Spleen (tissue), 11 donors: ENCODE measurements around the gene WWTR1. TPM values are rescaled to one million over a fixed set of nuclear protein-coding genes. Genes with fewer than 3 reads are reported as not detected.

Experiments used
- DNase-seq: peaks from one replicate; pipeline ENCODE4 v3.0.0-alpha.2; 2020
- H3K27ac ChIP-seq, 8 donors: fragments of 200-600 bp; sonication (generic) in 7 of 8; 1 replicate in 4 of 8; 2 replicates in 4 of 8; pipeline versions ENCODE4 v1.5.0 to v1.8.0; 2016 to 2021; ENCODE audit warnings: inconsistent platforms in 4 of 8, mild to moderate bottlenecking in 4 of 8, moderate library complexity in 1 of 8
- H3K27me3 ChIP-seq, 7 donors: fragments of 200-600 bp; sonication (generic) in 6 of 7; replicated peaks in 1 of 7; 1 replicate in 4 of 7; 2 replicates in 3 of 7; pipeline versions ENCODE4 v1.5.0 to v1.8.0; 2016 to 2021; ENCODE audit warnings: inconsistent platforms in 3 of 7, mild to moderate bottlenecking in 1 of 7
- H3K36me3 ChIP-seq, 6 donors: fragments of 200-600 bp; sonication (generic) in 5 of 6; 1 replicate in 4 of 6; 2 replicates in 2 of 6; pipeline versions ENCODE4 v1.5.0 to v1.8.0; 2016 to 2021; ENCODE audit warnings: inconsistent platforms in 2 of 6
- H3K4me1 ChIP-seq, 6 donors: fragments of 200-600 bp; sonication (generic) in 5 of 6; 1 replicate in 3 of 6; 2 replicates in 3 of 6; pipeline versions ENCODE4 v1.5.0 to v1.8.0; 2016 to 2021; ENCODE audit warnings: inconsistent platforms in 3 of 6
- H3K4me3 ChIP-seq, 8 donors: fragments of 200-600 bp; sonication (generic) in 7 of 8; 1 replicate in 4 of 8; 2 replicates in 4 of 8; pipeline versions ENCODE4 v1.5.0 to v1.8.0; 2016 to 2021; ENCODE audit warnings: inconsistent platforms in 4 of 8, mild to moderate bottlenecking in 4 of 8, moderate library complexity in 2 of 8
- H3K9me3 ChIP-seq, 8 donors: fragments of 200-600 bp; sonication (generic) in 7 of 8; 1 replicate in 4 of 8; 2 replicates in 4 of 8; pipeline versions ENCODE4 v1.5.0 to v1.8.0; 2016 to 2021; ENCODE audit warnings: inconsistent platforms in 4 of 8
- POLR2A ChIP-seq, 3 donors: fragments of 450-650 bp; IDR thresholded peaks; one replicate each; pipeline ENCODE4 v1.5.1; 2017; ENCODE audit warnings: antibody characterized with exemption in 3 of 3, mild to moderate bottlenecking in 1 of 3
- POLR2AphosphoS5 ChIP-seq, 3 donors: sonication (generic); formaldehyde crosslinking; IDR thresholded peaks; one replicate each; pipeline ENCODE4 v1.5.1; 2017; ENCODE audit warnings: antibody characterized with exemption in 3 of 3
- WGBS, 5 donors: extraction: QIAGEN DNeasy Blood & Tissue Kit in 3 of 5; methylation state at CpG; one replicate each; pipeline versions ENCODE4 v1.1.5 to v1.1.7; 2013 to 2018; 5-methylcytosine and 5-hydroxymethylcytosine counted together
- intact Hi-C: fragments of 100-400 bp; cut with DNase I; formaldehyde crosslinking; loops from one replicate; pipeline ENCODE4 v1.15.0; 2023; ENCODE audit warnings: low total_unique reads
- polyA plus RNA-seq, 3 donors: library from polyadenylated mRNA; stranded (reverse); fragments of 200-250 nt; gene quantifications; one replicate each; pipeline ENCODE4 v1.2.1, GENCODE V29; 2013
- total RNA-seq, 7 donors: library from RNA; depleted of rRNA in 3 of 7; stranded (reverse); fragments of >200 nt in 3 of 7; fragmentation: NEBNext Ultra II Directional in 4 of 7; extraction: Animal tissue kit (Norgen Biotek cat#: 25700) in 4 of 7; gene quantifications; one replicate each; pipeline versions ENCODE4 v1.1.0 to v1.2.1, GENCODE V29; 2016 to 2021
- TF ChIP-seq, protein P1 (sequence below), 11 experiments: fragments of 200-600 bp in 7 of 11; fragments of 450-650 bp in 4 of 11; sonication (generic) in 4 of 11; IDR thresholded peaks in 8 of 11; conservative IDR thresholded peaks in 3 of 11; 1 replicate in 7 of 11; 2 replicates in 4 of 11; pipeline versions ENCODE4 v1.4.0 to v1.8.0; 2016 to 2021; ENCODE audit warnings: antibody characterized with exemption in 11 of 11, inconsistent platforms in 4 of 11, mild to moderate bottlenecking in 1 of 11
- donor health status: healthy with polysubstance abuse.
- donor health status: DM: no; HTN: no; CAD: no; lungs with moderate emphysema.
- donor health status: DM: no; HTN: no; CAD: no.
- donor health status: Bipolar disorder and iron deficiency.
- donor health status: healthy.
- donor health status: DM: no; HTN: no; CAD: no.
- donor health status: DM: yes; HTN: yes; CAD: no.

Gene WWTR1
- total and polyA plus RNA-seq, 10 donors = 8.4 to 70.6 (median 57.0) TPM

DNA sequence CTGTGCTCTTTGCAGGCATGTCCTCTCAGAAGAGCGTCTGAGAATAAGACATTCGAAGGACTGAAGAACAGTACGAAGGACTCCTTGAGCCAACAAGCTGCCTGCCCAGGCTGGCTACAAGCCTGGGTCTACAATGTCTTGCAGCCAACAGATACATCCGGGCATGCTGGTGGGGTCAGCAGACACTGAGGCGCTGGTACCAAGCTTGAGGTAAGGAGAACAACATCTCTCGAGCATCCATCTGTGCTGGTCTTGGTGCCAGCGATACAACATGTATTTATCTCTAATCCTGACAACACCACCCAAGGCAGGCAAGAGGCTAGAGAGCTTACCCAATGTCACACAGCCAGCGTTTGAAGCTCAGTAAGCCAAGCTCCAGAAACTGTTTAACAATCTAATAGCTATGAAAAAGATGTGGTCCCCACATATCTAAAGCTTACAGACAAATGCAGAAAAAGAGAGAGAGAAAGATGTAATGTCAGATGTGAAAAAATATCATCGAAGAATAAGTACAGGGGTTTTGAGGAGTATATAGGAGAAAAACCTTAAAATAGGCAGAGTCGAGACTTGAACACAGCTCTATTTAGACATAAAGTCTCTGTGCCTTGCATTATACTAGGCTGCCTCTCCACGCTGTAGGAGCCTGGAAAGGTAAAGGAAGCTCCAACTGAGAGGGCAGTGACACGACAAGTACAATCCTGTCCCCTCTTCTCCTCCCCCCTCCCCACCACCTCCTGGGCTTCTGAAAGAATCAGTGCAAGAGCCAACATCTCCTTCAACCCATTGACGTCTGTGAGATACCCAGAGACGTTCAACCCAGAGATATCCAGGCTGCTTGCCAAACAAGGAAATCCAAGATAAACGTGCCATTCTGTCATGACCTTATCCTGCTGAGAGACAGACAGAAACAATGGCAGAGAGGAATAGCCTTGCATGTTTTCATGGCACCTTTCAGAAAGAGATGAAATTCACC is 39.4 kb downstream of the WWTR1 start:
- intact Hi-C loops = no loop called here
- H3K9me3 ChIP-seq = no peaks in the 10 kb centered on the region
- DNase-seq = no peak
- 73 to 83% (median 81%) methylated on average over 14 to 15 of the region's 15 CpGs for WGBS, 5 donors
- H3K4me1 ChIP-seq = peaks cover 0 to 40% (median 5%) of the 10 kb centered on the region in 6 donors
- no peak overlapping the region for H3K4me3 ChIP-seq
- H3K27ac ChIP-seq = peak overlapping the region in 7 of 8 donors; percentile 14 to 60 (median 46)
- peaks cover 0 to 5% (median 0%) of the 10 kb centered on the region in 7 donors for H3K27me3 ChIP-seq
- TF ChIP-seq, protein P1, sequence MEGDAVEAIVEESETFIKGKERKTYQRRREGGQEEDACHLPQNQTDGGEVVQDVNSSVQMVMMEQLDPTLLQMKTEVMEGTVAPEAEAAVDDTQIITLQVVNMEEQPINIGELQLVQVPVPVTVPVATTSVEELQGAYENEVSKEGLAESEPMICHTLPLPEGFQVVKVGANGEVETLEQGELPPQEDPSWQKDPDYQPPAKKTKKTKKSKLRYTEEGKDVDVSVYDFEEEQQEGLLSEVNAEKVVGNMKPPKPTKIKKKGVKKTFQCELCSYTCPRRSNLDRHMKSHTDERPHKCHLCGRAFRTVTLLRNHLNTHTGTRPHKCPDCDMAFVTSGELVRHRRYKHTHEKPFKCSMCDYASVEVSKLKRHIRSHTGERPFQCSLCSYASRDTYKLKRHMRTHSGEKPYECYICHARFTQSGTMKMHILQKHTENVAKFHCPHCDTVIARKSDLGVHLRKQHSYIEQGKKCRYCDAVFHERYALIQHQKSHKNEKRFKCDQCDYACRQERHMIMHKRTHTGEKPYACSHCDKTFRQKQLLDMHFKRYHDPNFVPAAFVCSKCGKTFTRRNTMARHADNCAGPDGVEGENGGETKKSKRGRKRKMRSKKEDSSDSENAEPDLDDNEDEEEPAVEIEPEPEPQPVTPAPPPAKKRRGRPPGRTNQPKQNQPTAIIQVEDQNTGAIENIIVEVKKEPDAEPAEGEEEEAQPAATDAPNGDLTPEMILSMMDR (IDR thresholded peaks at IDR 0.05 in 8 of 11, conservative IDR thresholded peaks at IDR 0.05 in 3 of 11) = no peak
- TF ChIP-seq POLR2AphosphoS5 (IDR thresholded peaks at IDR 0.05) = peak in 1 of 3 donors; percentile 43
- H3K36me3 ChIP-seq = no peaks in the 10 kb centered on the region

DNA sequence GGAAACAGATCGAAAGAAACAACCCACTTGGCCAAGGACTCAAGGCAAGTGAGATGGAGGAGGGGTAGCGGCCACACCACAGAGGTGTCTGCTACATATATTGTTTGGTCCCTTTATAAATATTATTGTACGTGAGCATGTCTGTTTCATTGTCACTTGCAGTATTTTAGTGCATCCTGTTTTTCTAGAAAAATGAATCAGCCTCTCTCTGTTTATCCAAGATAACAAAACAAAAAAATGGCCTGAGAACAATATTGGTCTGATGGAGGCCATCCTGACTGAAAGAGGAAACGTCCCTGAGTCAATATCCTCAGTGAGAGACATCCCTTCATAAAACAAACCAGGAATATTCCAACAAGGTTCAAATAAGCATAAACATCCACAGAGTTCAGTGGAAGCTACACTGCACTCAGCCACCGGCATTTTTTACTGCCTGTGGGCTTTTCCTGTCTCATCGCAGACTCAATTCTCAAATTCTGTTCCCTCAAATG is 42.0 kb downstream of the WWTR1 start:
- intact Hi-C loops = no loop called here

DNA sequence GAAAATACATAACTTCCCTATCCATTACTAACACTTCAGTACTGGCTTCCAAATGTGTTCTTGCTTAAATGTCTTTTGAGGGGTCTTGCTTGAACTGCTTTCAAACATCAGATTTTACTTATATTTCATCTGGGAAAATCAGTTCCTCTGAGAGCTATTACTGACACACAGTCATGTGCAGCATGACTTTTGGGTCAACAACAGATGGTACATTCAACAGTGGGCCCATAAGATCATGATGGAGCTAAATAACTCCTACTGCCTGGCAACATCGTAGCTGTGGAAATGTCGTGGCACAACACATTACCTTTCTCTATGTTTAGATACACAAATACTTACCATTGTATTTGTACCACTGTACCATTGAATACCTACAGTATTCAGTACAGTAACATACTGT is 43.8 kb downstream of the WWTR1 start:
- intact Hi-C loops = no loop called here
- no peak for DNase-seq
- no peaks in the 10 kb centered on the region for H3K36me3 ChIP-seq
- TF ChIP-seq, protein P1 (IDR thresholded peaks at IDR 0.05 in 8 of 11, conservative IDR thresholded peaks at IDR 0.05 in 3 of 11) = no peak
- TF ChIP-seq POLR2A (IDR thresholded peaks at IDR 0.05) (no peak), POLR2AphosphoS5 (IDR thresholded peaks at IDR 0.05) (no peak)
- H3K27me3 ChIP-seq = peaks cover 0 to 1% (median 0%) of the 10 kb centered on the region in 7 donors
- no peak overlapping the region for H3K4me3 ChIP-seq
- WGBS, 5 donors = 77 to 96% (median 90%) methylated on average over 2 of the region's 2 CpGs
- H3K9me3 ChIP-seq = no peaks in the 10 kb centered on the region
- H3K27ac ChIP-seq = peak overlapping the region in 5 of 8 donors; percentile 28 to 85 (median 55)
- H3K4me1 ChIP-seq = peaks cover 0 to 61% (median 6%) of the 10 kb centered on the region in 6 donors

More for the DNA sequence above, 42.0 kb downstream of the WWTR1 start:
- peak overlapping the region in 7 of 8 donors; percentile 55 to 85 (median 75) for H3K27ac ChIP-seq
- no peaks in the 10 kb centered on the region for H3K36me3 ChIP-seq
- H3K27me3 ChIP-seq = peaks cover 0 to 5% (median 0%) of the 10 kb centered on the region in 7 donors
- DNase-seq = no peak
- no peaks in the 10 kb centered on the region for H3K9me3 ChIP-seq
- H3K4me3 ChIP-seq = no peak overlapping the region
- peak in 1 of 3 donors; percentile 52 for TF ChIP-seq POLR2AphosphoS5 (IDR thresholded peaks at IDR 0.05)
- TF ChIP-seq, protein P1 (IDR thresholded peaks at IDR 0.05 in 8 of 11, conservative IDR thresholded peaks at IDR 0.05 in 3 of 11) = no peak
- peak in 1 of 3 donors; percentile 44 for TF ChIP-seq POLR2A (IDR thresholded peaks at IDR 0.05)
- WGBS, 5 donors = 57 to 77% (median 66%) methylated on average over 6 of the region's 6 CpGs
- peaks cover 0 to 50% (median 4%) of the 10 kb centered on the region in 6 donors for H3K4me1 ChIP-seq

DNA sequence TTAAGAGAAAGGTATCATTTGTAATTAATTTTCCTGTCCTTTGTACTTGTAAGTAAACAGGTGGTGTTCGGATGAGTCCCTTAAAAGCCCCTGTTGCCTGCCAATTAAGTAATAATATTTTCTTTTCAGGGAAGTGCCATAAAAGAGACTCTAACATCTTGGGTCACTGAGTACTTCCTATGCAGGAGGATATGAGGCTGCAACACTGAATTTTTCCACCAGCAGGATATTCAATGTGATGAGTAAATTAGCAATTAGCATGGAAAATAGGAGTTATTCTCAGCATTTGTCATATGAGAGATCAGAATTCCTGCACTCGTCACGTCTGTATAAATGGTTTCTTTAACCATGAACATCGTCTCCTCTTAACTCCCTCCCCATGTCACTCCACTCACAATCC is 45.4 kb downstream of the WWTR1 start:
- H3K4me1 ChIP-seq = peaks cover 0 to 57% (median 6%) of the 10 kb centered on the region in 6 donors
- intact Hi-C loops = no loop called here
- H3K27me3 ChIP-seq = no peaks in the 10 kb centered on the region
- 77 to 89% (median 81%) methylated on average over 4 of the region's 4 CpGs for WGBS, 5 donors
- no peak overlapping the region for H3K4me3 ChIP-seq
- no peak for DNase-seq
- TF ChIP-seq POLR2AphosphoS5 (IDR thresholded peaks at IDR 0.05) (no peak), POLR2A (IDR thresholded peaks at IDR 0.05) (no peak)
- TF ChIP-seq, protein P1 (IDR thresholded peaks at IDR 0.05 in 8 of 11, conservative IDR thresholded peaks at IDR 0.05 in 3 of 11) = no peak
- no peaks in the 10 kb centered on the region for H3K9me3 ChIP-seq
- no peaks in the 10 kb centered on the region for H3K36me3 ChIP-seq
- H3K27ac ChIP-seq = peak overlapping the region in 5 of 8 donors; percentile 23 to 85 (median 55)
